Measurements from ENCODE around the gene TRIOBP.

TRIOBP gene

DNA sequence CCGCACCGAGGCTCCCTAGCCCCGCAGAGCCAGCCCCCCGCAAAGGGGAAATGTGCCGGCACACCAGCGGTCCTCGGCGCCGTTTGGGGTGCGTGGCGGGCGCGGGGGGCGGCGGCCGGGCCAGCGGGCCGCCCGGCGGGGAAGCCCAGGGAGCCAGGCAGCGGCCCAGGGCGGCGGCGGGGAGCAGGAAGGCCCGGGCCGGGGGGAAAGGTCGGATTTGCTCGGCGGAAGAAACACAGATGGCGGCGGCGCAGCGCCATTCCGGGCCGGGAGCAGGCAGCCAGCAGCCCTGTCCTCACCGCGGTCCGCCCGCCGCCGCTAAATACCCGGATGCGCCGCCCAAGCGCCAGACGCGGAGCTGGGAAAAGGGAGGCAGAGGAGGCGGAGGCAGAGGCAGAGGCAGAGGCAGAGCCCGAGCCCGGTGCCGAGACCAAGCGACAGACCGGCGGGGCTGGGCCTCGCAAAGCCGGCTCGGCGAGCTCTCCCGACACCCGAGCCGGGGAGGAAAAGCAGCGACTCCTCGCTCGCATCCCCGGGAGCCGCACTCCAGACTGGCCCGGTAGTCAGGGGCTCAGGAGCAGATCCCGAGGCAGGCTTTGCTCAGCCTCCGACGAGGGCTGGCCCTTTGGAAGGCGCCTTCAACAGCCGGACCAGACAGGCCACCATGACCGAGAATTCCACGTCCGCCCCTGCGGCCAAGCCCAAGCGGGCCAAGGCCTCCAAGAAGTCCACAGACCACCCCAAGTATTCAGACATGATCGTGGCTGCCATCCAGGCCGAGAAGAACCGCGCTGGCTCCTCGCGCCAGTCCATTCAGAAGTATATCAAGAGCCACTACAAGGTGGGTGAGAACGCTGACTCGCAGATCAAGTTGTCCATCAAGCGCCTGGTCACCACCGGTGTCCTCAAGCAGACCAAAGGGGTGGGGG, 108.3 kb downstream of the TRIOBP start (continued):
- TF ChIP-seq ZNF157 (tag by site-specific recombination; IDR thresholded peaks at IDR 0.05) (no peak), ZBTB21 (tag by site-specific recombination; IDR thresholded peaks at IDR 0.05) (no peak), ZNF670 (tag by site-specific recombination; IDR thresholded peaks at IDR 0.05; ENCODE audit: low read depth) (no peak), TRIM28 (IDR thresholded peaks at IDR 0.05; ENCODE audit: borderline replicate concordance, low read length) (peak; percentile 44; the same call in 1 of the 2 replicates), ZNF112 (tag by site-specific recombination; IDR thresholded peaks at IDR 0.05) (no peak), ZNF843 (tag by site-specific recombination; IDR thresholded peaks at IDR 0.05) (no peak), ZNF266 (tag by site-specific recombination; IDR thresholded peaks at IDR 0.05; ENCODE audit: low read depth) (no peak), ZNF302 (tag by site-specific recombination; IDR thresholded peaks at IDR 0.05; ENCODE audit: low read depth) (no peak), ZNF426 (tag by site-specific recombination; IDR thresholded peaks at IDR 0.05) (no peak), ZNF549 (tag by site-specific recombination; IDR thresholded peaks at IDR 0.05) (no peak), ZNF530 (tag by site-specific recombination; IDR thresholded peaks at IDR 0.05; ENCODE audit: low read depth) (no peak), ZNF239 (tag by site-specific recombination; IDR thresholded peaks at IDR 0.05) (no peak), REPIN1 (tag by site-specific recombination; IDR thresholded peaks at IDR 0.05; ENCODE audit: low read depth) (no peak), ZNF707 (tag by site-specific recombination; IDR thresholded peaks at IDR 0.05) (no peak), ZNF837 (tag by site-specific recombination; IDR thresholded peaks at IDR 0.05) (no peak), ZNF433 (tag by site-specific recombination; IDR thresholded peaks at IDR 0.05; ENCODE audit: low read depth) (no peak)
- TF ChIP-seq, protein P1, sequence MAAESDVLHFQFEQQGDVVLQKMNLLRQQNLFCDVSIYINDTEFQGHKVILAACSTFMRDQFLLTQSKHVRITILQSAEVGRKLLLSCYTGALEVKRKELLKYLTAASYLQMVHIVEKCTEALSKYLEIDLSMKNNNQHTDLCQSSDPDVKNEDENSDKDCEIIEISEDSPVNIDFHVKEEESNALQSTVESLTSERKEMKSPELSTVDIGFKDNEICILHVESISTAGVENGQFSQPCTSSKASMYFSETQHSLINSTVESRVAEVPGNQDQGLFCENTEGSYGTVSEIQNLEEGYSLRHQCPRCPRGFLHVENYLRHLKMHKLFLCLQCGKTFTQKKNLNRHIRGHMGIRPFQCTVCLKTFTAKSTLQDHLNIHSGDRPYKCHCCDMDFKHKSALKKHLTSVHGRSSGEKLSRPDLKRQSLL (tag by site-specific recombination; IDR thresholded peaks at IDR 0.05) = peak; percentile 47; the same call in 1 of the 2 replicates
- TF ChIP-seq, protein P2, sequence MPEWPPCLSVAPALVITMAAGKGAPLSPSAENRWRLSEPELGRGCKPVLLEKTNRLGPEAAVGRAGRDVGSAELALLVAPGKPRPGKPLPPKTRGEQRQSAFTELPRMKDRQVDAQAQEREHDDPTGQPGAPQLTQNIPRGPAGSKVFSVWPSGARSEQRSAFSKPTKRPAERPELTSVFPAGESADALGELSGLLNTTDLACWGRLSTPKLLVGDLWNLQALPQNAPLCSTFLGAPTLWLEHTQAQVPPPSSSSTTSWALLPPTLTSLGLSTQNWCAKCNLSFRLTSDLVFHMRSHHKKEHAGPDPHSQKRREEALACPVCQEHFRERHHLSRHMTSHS (tag by site-specific recombination; IDR thresholded peaks at IDR 0.05) = no peak
- TF ChIP-seq, protein P3, sequence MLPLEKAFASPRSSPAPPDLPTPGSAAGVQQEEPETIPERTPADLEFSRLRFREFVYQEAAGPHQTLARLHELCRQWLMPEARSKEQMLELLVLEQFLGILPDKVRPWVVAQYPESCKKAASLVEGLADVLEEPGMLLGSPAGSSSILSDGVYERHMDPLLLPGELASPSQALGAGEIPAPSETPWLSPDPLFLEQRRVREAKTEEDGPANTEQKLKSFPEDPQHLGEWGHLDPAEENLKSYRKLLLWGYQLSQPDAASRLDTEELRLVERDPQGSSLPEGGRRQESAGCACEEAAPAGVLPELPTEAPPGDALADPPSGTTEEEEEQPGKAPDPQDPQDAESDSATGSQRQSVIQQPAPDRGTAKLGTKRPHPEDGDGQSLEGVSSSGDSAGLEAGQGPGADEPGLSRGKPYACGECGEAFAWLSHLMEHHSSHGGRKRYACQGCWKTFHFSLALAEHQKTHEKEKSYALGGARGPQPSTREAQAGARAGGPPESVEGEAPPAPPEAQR (tag by site-specific recombination; IDR thresholded peaks at IDR 0.05) = no peak
- TF ChIP-seq, protein P4, sequence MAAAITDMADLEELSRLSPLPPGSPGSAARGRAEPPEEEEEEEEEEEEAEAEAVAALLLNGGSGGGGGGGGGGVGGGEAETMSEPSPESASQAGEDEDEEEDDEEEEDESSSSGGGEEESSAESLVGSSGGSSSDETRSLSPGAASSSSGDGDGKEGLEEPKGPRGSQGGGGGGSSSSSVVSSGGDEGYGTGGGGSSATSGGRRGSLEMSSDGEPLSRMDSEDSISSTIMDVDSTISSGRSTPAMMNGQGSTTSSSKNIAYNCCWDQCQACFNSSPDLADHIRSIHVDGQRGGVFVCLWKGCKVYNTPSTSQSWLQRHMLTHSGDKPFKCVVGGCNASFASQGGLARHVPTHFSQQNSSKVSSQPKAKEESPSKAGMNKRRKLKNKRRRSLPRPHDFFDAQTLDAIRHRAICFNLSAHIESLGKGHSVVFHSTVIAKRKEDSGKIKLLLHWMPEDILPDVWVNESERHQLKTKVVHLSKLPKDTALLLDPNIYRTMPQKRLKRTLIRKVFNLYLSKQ (tag by site-specific recombination; IDR thresholded peaks at IDR 0.05; ENCODE audit: borderline replicate concordance) = no peak
- TF ChIP-seq, protein P5, sequence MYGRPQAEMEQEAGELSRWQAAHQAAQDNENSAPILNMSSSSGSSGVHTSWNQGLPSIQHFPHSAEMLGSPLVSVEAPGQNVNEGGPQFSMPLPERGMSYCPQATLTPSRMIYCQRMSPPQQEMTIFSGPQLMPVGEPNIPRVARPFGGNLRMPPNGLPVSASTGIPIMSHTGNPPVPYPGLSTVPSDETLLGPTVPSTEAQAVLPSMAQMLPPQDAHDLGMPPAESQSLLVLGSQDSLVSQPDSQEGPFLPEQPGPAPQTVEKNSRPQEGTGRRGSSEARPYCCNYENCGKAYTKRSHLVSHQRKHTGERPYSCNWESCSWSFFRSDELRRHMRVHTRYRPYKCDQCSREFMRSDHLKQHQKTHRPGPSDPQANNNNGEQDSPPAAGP (tag by site-specific recombination; IDR thresholded peaks at IDR 0.05) = 0 out of 2 replicates have a peak, but pooled peaks have one; percentile 62
- TF ChIP-seq, protein P6, sequence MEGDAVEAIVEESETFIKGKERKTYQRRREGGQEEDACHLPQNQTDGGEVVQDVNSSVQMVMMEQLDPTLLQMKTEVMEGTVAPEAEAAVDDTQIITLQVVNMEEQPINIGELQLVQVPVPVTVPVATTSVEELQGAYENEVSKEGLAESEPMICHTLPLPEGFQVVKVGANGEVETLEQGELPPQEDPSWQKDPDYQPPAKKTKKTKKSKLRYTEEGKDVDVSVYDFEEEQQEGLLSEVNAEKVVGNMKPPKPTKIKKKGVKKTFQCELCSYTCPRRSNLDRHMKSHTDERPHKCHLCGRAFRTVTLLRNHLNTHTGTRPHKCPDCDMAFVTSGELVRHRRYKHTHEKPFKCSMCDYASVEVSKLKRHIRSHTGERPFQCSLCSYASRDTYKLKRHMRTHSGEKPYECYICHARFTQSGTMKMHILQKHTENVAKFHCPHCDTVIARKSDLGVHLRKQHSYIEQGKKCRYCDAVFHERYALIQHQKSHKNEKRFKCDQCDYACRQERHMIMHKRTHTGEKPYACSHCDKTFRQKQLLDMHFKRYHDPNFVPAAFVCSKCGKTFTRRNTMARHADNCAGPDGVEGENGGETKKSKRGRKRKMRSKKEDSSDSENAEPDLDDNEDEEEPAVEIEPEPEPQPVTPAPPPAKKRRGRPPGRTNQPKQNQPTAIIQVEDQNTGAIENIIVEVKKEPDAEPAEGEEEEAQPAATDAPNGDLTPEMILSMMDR (tag by site-specific recombination; IDR thresholded peaks at IDR 0.05) = 0 out of 2 replicates have a peak, but pooled peaks have one; percentile 5
- TF ChIP-seq, protein P7, sequence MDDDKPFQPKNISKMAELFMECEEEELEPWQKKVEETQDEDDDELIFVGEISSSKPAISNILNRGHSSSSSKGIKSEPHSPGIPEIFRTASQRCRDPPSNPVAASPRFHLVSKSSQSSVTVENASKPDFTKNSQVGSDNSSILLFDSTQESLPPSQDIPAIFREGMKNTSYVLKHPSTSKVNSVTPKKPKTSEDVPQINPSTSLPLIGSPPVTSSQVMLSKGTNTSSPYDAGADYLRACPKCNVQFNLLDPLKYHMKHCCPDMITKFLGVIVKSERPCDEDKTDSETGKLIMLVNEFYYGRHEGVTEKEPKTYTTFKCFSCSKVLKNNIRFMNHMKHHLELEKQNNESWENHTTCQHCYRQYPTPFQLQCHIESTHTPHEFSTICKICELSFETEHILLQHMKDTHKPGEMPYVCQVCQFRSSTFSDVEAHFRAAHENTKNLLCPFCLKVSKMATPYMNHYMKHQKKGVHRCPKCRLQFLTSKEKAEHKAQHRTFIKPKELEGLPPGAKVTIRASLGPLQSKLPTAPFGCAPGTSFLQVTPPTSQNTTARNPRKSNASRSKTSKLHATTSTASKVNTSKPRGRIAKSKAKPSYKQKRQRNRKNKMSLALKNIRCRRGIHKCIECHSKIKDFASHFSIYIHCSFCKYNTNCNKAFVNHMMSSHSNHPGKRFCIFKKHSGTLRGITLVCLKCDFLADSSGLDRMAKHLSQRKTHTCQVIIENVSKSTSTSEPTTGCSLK (tag by site-specific recombination; IDR thresholded peaks at IDR 0.05) = no peak
- TF ChIP-seq, protein P8, sequence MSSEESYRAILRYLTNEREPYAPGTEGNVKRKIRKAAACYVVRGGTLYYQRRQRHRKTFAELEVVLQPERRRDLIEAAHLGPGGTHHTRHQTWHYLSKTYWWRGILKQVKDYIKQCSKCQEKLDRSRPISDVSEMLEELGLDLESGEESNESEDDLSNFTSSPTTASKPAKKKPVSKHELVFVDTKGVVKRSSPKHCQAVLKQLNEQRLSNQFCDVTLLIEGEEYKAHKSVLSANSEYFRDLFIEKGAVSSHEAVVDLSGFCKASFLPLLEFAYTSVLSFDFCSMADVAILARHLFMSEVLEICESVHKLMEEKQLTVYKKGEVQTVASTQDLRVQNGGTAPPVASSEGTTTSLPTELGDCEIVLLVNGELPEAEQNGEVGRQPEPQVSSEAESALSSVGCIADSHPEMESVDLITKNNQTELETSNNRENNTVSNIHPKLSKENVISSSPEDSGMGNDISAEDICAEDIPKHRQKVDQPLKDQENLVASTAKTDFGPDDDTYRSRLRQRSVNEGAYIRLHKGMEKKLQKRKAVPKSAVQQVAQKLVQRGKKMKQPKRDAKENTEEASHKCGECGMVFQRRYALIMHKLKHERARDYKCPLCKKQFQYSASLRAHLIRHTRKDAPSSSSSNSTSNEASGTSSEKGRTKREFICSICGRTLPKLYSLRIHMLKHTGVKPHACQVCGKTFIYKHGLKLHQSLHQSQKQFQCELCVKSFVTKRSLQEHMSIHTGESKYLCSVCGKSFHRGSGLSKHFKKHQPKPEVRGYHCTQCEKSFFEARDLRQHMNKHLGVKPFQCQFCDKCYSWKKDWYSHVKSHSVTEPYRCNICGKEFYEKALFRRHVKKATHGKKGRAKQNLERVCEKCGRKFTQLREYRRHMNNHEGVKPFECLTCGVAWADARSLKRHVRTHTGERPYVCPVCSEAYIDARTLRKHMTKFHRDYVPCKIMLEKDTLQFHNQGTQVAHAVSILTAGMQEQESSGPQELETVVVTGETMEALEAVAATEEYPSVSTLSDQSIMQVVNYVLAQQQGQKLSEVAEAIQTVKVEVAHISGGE (tag by site-specific recombination; conservative IDR thresholded peaks at IDR 0.05; ENCODE audit: low read depth) = 0 out of 2 replicates have a peak, but pooled peaks have one; percentile 26

Measured in HEK293 (cell line).